Spleen (tissue), 7 donors: ENCODE data around the gene CBY3.
"Not testable (repeated sequence)": the region's sequence is repeated elsewhere in the genome, so short reads cannot be mapped to it uniquely, and the experiment has no call there.

Experiments used
- CTCF ChIP-seq, 11 experiments: fragments of 200-600 bp in 7 of 11; fragments of 450-650 bp in 4 of 11; sonication (generic) in 4 of 11; IDR thresholded peaks in 8 of 11; conservative IDR thresholded peaks in 3 of 11; 1 replicate in 7 of 11; 2 replicates in 4 of 11; pipeline versions ENCODE4 v1.4.0 to v1.8.0; 2016 to 2021; ENCODE audit warnings: antibody characterized with exemption in 11 of 11, inconsistent platforms in 4 of 11, mild to moderate bottlenecking in 1 of 11
- POLR2A ChIP-seq, 3 donors: fragments of 450-650 bp; IDR thresholded peaks; one replicate each; pipeline ENCODE4 v1.5.1; 2017; ENCODE audit warnings: antibody characterized with exemption in 3 of 3, mild to moderate bottlenecking in 1 of 3
- POLR2AphosphoS5 ChIP-seq, 3 donors: sonication (generic); formaldehyde crosslinking; IDR thresholded peaks; one replicate each; pipeline ENCODE4 v1.5.1; 2017; ENCODE audit warnings: antibody characterized with exemption in 3 of 3
- donor health status: DM: no; HTN: no; CAD: no; lungs with moderate emphysema.
- donor health status: DM: no; HTN: no; CAD: no.
- donor health status: DM: no; HTN: no; CAD: no.

GRCh38 chr5:179643141-179643920 lies 37.5 kb downstream of the CBY3 start:
- not testable (repeated sequence) for TF ChIP-seq POLR2A (IDR thresholded peaks at IDR 0.05); CTCF (IDR thresholded peaks at IDR 0.05 in 8 of 11, conservative IDR thresholded peaks at IDR 0.05 in 3 of 11); POLR2AphosphoS5 (IDR thresholded peaks at IDR 0.05)
